Neural cell (in vitro differentiated cells): ENCODE data around the gene ELK3. TPM values are rescaled to one million over a fixed set of nuclear protein-coding genes. Genes with fewer than 3 reads are reported as not detected.

Experiments used
- H2AFZ ChIP-seq: fragments of 200-600, 300-800 bp; sonication (generic), shearing (Covaris generic); 2 replicates; pipeline ENCODE4 v1.6.0; 2014; ENCODE audit warnings: low read depth, mild to moderate bottlenecking, antibody characterized with exemption, low read length, moderate library complexity
- H3F3A ChIP-seq: fragments of 200-600 bp; shearing (Covaris generic); 2 replicates; pipeline ENCODE4 v1.6.1; 2016; ENCODE audit warnings: mild to moderate bottlenecking, moderate library complexity, mixed read lengths, antibody characterized with exemption, low read length; ENCODE audit not compliant: insufficient read depth, poor library complexity, severe bottlenecking
- H3K27ac ChIP-seq: fragments of 200-600, 300-800 bp; sonication (generic), shearing (Covaris generic); 2 replicates; pipeline ENCODE4 v1.5.1; 2014; ENCODE audit warnings: mild to moderate bottlenecking, low read length, moderate library complexity
- H3K27me3 ChIP-seq: fragments of 300-800, 200-600 bp; sonication (generic), shearing (Covaris generic); 2 replicates; pipeline ENCODE4 v1.6.0; 2014; ENCODE audit warnings: mild to moderate bottlenecking, low read depth, low read length, moderate library complexity; ENCODE audit not compliant: insufficient read depth
- H3K36me3 ChIP-seq: fragments of 300-800, 200-600 bp; sonication (generic), shearing (Covaris generic); 2 replicates; pipeline ENCODE4 v1.5.1; 2014; ENCODE audit warnings: mild to moderate bottlenecking, antibody characterized with exemption, low read length, moderate library complexity; ENCODE audit not compliant: insufficient read depth
- H3K4me2 ChIP-seq: fragments of 300-800, 200-600 bp; sonication (generic), shearing (Covaris generic); 2 replicates; pipeline ENCODE4 v1.6.0; 2014; ENCODE audit warnings: mild to moderate bottlenecking, low read length
- H3K4me3 ChIP-seq: fragments of 300-800, 200-600 bp; sonication (generic), shearing (Covaris generic); 2 replicates; pipeline ENCODE4 v1.5.1; 2014; ENCODE audit warnings: mild to moderate bottlenecking, low read length, moderate library complexity
- H3K79me2 ChIP-seq: fragments of 200-600 bp; shearing (Covaris generic); replicated peaks from 2 replicates; pipeline ENCODE4 v1.6.0; 2014; ENCODE audit warnings: mild to moderate bottlenecking, low read length, moderate library complexity; ENCODE audit not compliant: insufficient read depth
- H3K9ac ChIP-seq: fragments of 300-800, 200-600 bp; sonication (generic), shearing (Covaris generic); 2 replicates; pipeline ENCODE4 v1.6.1; 2016; ENCODE audit warnings: mild to moderate bottlenecking, low read length, mixed read lengths
- H3K9me2 ChIP-seq: fragments of 200-600 bp; shearing (Covaris generic); 2 replicates; pipeline ENCODE4 v1.6.1; 2016; ENCODE audit warnings: mild to moderate bottlenecking, low read length, mixed read lengths; ENCODE audit not compliant: insufficient read depth
- H3K9me3 ChIP-seq: fragments of 200-600, 300-800 bp; sonication (generic), shearing (Covaris generic); 2 replicates; pipeline ENCODE4 v1.6.1; 2016; ENCODE audit warnings: mild to moderate bottlenecking, mixed run types, low read length, moderate library complexity, mixed read lengths
- H4K20me1 ChIP-seq: fragments of 200-600 bp; shearing (Covaris generic); 2 replicates; pipeline ENCODE4 v1.6.1; 2016; ENCODE audit warnings: mild to moderate bottlenecking, mixed run types; ENCODE audit not compliant: insufficient read depth
- CTCF ChIP-seq: fragments of 450-650 bp; IDR thresholded peaks from 2 replicates; pipeline ENCODE4 v1.5.1; 2014; ENCODE audit warnings: antibody characterized with exemption, mild to moderate bottlenecking, moderate library complexity; ENCODE audit not compliant: poor library complexity, severe bottlenecking
- EP300 ChIP-seq: fragments of 450-650 bp; conservative IDR thresholded peaks from 2 replicates; pipeline ENCODE4 v1.6.1; 2014; ENCODE audit warnings: antibody characterized with exemption, mild to moderate bottlenecking, moderate library complexity; ENCODE audit not compliant: poor library complexity, severe bottlenecking
- EZH2 ChIP-seq: fragments of 200-600, 300-800 bp; shearing (Covaris generic), sonication (generic); IDR thresholded peaks from 2 replicates; pipeline ENCODE4 v1.6.1; 2014; ENCODE audit warnings: antibody characterized with exemption, low read length, borderline replicate concordance, mild to moderate bottlenecking; ENCODE audit not compliant: insufficient read depth, poor library complexity, severe bottlenecking
- MXI1 ChIP-seq: fragments of 450-650 bp; conservative IDR thresholded peaks from 2 replicates; pipeline ENCODE4 v1.6.1; 2014; ENCODE audit warnings: antibody characterized with exemption, mild to moderate bottlenecking; ENCODE audit not compliant: poor library complexity, severe bottlenecking
- POLR2AphosphoS5 ChIP-seq: IDR thresholded peaks from 2 replicates; pipeline ENCODE4 v1.6.1; 2012
- RAD21 ChIP-seq: fragments of 450-650 bp; conservative IDR thresholded peaks from 2 replicates; pipeline ENCODE4 v1.6.1; 2014; ENCODE audit warnings: antibody characterized with exemption, mild to moderate bottlenecking, moderate library complexity
- REST ChIP-seq: IDR thresholded peaks from 2 replicates; pipeline ENCODE4 v1.6.1; 2012; ENCODE audit warnings: borderline replicate concordance
- SMC3 ChIP-seq: fragments of 450-650 bp; conservative IDR thresholded peaks from 2 replicates; pipeline ENCODE4 v1.6.1; 2014; ENCODE audit warnings: antibody characterized with exemption, mild to moderate bottlenecking, moderate library complexity; ENCODE audit not compliant: poor library complexity
- TAF1 ChIP-seq: IDR thresholded peaks from 2 replicates; pipeline ENCODE4 v1.6.1; 2012; ENCODE audit warnings: low read depth
- polyA plus RNA-seq: library from polyadenylated mRNA; depleted of rRNA; stranded (reverse); fragments of >200 nt; gene quantifications from 2 replicates; pipeline ENCODE4 v1.2.3, GENCODE V29; 2014

Gene ELK3
- polyA plus RNA-seq, 1 donor from 2014 or later = 0.10 TPM

- Histone ChIP-seq H3K36me3 (no peaks in the 10 kb centered on the region), H3K79me2 (no peaks in the 10 kb centered on the region), H3K4me2 (no peak overlapping the region), H3K9ac (no peak overlapping the region), H3K4me3 (no peak overlapping the region), H3K9me3 (no peaks in the 10 kb centered on the region), H3K27ac (no peak overlapping the region), H4K20me1 (no peaks in the 10 kb centered on the region), H2AFZ (no peak overlapping the region), H3K9me2 (no peaks in the 10 kb centered on the region), H3F3A (no peaks in the 10 kb centered on the region), H3K27me3 (no peaks in the 10 kb centered on the region)
- TF ChIP-seq SMC3 (no peak), EZH2 (no peak), POLR2AphosphoS5 (no peak), CTCF (no peak)
These were observed 29.0 kb upstream of the ELK3 start for GRCh38 chr12:96164951-96165811.

- Histone ChIP-seq H3K4me2 (no peak overlapping the region), H3K9me3 (no peaks in the 10 kb centered on the region), H3K9ac (no peak overlapping the region)
These were observed 27.4 kb upstream of the ELK3 start for GRCh38 chr12:96166765-96167164.

More at GRCh38 chr12:96166765-96167164, 27.4 kb upstream of the ELK3 start:
- Histone ChIP-seq H3K27ac (no peak overlapping the region), H2AFZ (no peak overlapping the region), H3K79me2 (no peaks in the 10 kb centered on the region), H3F3A (no peaks in the 10 kb centered on the region), H3K36me3 (no peaks in the 10 kb centered on the region), H3K9me2 (no peaks in the 10 kb centered on the region), H4K20me1 (no peaks in the 10 kb centered on the region), H3K4me3 (no peak overlapping the region), H3K27me3 (no peaks in the 10 kb centered on the region)
- TF ChIP-seq SMC3 (no peak), EZH2 (no peak), TAF1 (no peak), RAD21 (no peak), POLR2AphosphoS5 (no peak), REST (no peak), CTCF (no peak), MXI1 (no peak), EP300 (no peak)
